ENCODE measurements around the gene PER1.

DNA sequence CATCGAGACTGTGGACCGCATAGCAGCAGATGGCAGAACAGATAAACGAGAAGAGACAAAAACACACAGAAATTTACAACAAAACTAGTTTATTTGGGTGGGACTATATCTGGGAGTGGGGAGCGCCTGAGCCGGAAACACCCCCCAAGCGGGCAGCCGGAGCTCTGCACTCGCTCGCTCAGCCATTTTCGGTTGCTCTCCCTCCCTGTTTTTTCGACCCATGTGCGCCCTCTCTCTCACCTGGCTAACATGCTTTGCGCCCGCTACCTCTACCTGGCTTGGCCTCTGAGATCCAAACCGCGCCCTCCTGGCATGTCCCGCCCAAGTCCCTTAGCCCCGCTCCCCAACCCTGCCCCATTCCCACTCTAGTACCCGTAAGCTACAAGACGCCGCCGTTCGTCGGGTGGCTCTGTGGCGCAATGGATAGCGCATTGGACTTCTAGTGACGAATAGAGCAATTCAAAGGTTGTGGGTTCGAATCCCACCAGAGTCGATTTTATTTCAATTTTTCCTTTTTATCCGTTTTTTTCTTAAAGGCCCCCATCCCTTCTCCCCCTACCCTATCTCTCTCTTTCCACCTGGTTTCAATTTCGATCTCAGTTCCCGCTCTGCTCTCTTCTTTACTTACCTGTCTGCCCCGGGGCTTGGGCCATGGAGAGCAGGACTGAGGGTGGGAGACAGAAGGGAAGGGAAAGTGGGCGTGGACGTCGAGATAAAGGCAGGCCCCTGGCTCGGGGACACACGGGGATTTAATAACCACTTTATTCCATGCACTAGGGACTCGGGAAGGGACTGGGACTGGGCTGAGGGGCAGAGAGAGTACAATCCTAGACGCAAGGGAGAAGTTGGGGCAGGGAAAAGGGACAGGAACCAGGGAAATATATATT is 31.4 kb downstream of the PER1 start:
- TF ChIP-seq, protein P1, sequence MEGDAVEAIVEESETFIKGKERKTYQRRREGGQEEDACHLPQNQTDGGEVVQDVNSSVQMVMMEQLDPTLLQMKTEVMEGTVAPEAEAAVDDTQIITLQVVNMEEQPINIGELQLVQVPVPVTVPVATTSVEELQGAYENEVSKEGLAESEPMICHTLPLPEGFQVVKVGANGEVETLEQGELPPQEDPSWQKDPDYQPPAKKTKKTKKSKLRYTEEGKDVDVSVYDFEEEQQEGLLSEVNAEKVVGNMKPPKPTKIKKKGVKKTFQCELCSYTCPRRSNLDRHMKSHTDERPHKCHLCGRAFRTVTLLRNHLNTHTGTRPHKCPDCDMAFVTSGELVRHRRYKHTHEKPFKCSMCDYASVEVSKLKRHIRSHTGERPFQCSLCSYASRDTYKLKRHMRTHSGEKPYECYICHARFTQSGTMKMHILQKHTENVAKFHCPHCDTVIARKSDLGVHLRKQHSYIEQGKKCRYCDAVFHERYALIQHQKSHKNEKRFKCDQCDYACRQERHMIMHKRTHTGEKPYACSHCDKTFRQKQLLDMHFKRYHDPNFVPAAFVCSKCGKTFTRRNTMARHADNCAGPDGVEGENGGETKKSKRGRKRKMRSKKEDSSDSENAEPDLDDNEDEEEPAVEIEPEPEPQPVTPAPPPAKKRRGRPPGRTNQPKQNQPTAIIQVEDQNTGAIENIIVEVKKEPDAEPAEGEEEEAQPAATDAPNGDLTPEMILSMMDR (IDR thresholded peaks at IDR 0.05), result peak in 4 of 7 experiments; percentile 28 to 44 (median 36)
- TF ChIP-seq POLR2A (IDR thresholded peaks at IDR 0.05), result peak in 1 of 3 donors; percentile 12

All from body of pancreas (tissue), 4 donors.